ENCODE data around the gene ZC3H7A.
"Not testable (repeated sequence)": the region's sequence is repeated elsewhere in the genome, so short reads cannot be mapped to it uniquely, and the experiment has no call there.

ZC3H7A gene, protein sequence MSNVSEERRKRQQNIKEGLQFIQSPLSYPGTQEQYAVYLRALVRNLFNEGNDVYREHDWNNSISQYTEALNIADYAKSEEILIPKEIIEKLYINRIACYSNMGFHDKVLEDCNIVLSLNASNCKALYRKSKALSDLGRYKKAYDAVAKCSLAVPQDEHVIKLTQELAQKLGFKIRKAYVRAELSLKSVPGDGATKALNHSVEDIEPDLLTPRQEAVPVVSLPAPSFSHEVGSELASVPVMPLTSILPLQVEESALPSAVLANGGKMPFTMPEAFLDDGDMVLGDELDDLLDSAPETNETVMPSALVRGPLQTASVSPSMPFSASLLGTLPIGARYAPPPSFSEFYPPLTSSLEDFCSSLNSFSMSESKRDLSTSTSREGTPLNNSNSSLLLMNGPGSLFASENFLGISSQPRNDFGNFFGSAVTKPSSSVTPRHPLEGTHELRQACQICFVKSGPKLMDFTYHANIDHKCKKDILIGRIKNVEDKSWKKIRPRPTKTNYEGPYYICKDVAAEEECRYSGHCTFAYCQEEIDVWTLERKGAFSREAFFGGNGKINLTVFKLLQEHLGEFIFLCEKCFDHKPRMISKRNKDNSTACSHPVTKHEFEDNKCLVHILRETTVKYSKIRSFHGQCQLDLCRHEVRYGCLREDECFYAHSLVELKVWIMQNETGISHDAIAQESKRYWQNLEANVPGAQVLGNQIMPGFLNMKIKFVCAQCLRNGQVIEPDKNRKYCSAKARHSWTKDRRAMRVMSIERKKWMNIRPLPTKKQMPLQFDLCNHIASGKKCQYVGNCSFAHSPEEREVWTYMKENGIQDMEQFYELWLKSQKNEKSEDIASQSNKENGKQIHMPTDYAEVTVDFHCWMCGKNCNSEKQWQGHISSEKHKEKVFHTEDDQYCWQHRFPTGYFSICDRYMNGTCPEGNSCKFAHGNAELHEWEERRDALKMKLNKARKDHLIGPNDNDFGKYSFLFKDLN

DNA sequence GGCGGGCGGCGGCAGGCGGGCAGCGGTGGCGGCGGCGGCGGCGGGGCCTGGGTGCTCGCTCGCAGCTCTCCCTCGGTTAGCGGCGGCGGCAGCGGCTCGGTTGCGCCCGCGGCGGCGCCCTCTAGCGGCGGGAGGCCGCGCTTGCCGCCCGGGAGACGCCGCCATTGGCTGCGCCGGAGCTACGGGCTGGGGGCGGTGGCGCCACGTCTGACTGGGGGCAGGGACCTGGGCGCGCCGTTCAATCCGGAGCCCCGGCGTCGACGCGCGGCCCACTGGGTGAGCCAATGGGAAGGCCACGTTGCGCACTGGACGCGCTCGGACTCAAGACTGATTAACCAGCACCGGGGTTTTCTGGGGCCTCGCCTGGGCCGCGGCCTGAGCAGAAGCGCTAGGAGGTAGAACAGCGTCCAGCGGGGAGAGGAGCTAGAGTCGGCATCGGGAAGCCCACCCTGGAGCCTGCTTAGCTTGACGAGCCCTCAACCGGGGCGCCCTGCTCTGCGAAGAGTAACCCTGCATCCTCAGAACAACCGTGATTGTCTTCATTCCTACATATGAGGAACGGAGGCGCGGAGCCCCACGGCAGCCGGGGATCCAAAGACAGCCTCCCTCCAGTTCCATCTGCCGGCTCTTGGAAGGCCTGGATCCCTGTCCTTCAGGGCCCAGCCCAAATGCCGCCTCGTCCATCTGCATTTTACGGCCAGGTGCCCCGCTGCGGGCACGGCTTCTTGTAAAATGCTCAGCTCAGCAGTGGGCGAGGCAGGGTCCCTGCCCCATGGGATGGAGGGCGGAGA lies at the start of gene ZC3H7A:
Gene ZC3H7A, minus strand, starts transcription at position 93 of the 791 bp plus-strand sequence. CDS start 14,904 bp downstream, outside the sequence.
- Mint-ChIP-seq H3K27me3 (no peaks in the 10 kb centered on the region), H3K27ac (ENCODE audit: low read depth) (peak within 1 kb of the TSS; percentile 91), H3K9me3 (no peaks in the 10 kb centered on the region), H3K36me3 (ENCODE audit: insufficient read depth) (peaks cover 16% of the 10 kb centered on the region), H3K4me1 (peaks cover 60% of the 10 kb centered on the region), H3K4me3 (peak within 1 kb of the TSS; percentile 88)
- ATAC-seq (replicated peaks; ENCODE audit: extremely low read depth, poor library complexity, severe bottlenecking) (peak; percentile 97), DNase-seq (ENCODE audit: low spot score in 2 of 2) (peak; percentile 86 to 91)

DNA sequence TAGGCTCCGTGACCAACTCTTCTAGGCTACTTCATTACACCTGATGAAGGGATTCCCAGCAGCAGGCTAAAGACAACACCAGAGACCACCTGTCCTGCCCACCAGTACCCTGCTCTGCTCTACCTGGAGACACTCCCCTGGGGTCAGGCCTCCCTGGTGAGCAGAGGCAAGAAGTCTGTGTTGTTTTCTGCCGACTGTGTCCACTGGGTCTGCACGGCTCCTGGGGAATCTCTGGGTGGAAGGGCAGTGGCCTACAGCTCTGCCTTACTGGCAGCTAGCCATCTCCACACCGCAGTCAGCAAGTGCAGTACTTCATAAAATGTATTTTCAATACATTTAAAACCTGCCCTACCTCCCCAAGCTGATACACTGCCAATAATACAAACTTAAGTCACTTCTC lies 47.4 kb upstream of the ZC3H7A start:
- Mint-ChIP-seq H3K4me1 (peaks cover 6% of the 10 kb centered on the region), H3K4me3 (no peak overlapping the region), H3K27ac (ENCODE audit: low read depth) (no peak overlapping the region), H3K9me3 (no peaks in the 10 kb centered on the region), H3K36me3 (ENCODE audit: insufficient read depth) (peaks cover 79% of the 10 kb centered on the region), H3K27me3 (no peaks in the 10 kb centered on the region)
- DNase-seq (ENCODE audit: low spot score in 2 of 2) (no peak), ATAC-seq (replicated peaks; ENCODE audit: extremely low read depth, poor library complexity, severe bottlenecking) (no peak)

DNA sequence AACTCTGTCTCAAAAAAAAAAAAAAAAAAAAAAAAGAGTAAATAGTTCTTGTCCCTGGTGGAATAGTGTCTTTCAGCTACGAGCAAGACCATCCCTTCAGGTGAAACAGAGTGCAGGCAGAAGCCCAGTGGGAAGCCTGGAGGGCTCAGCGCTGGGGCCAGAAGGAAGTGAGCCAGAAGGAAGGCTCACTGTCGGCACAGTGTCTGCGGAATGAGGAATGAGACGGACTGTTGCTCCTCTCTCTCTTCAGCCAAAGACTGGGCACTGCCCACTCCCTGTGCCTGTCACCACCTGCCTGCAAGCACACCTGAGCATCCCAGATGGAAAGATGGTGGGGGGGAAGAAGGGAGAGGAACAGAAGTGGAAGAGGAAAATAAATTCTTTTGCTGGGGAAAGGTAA lies 46.8 kb upstream of the ZC3H7A start:
- no peak overlapping the region for H3K27ac Mint-ChIP-seq (ENCODE audit: low read depth)
- no peak overlapping the region for H3K4me3 Mint-ChIP-seq
- H3K27me3 Mint-ChIP-seq, result no peaks in the 10 kb centered on the region
- peaks cover 82% of the 10 kb centered on the region for H3K36me3 Mint-ChIP-seq (ENCODE audit: insufficient read depth)
- DNase-seq (ENCODE audit: low spot score in 2 of 2), result no peak
- ATAC-seq (replicated peaks; ENCODE audit: extremely low read depth, poor library complexity, severe bottlenecking), result no peak
- H3K9me3 Mint-ChIP-seq, result no peaks in the 10 kb centered on the region
- peaks cover 6% of the 10 kb centered on the region for H3K4me1 Mint-ChIP-seq

- H3K4me1 Mint-ChIP-seq, result peaks cover 6% of the 10 kb centered on the region
- H3K36me3 Mint-ChIP-seq (ENCODE audit: insufficient read depth), result peaks cover 82% of the 10 kb centered on the region
- no peaks in the 10 kb centered on the region for H3K27me3 Mint-ChIP-seq
- no peaks in the 10 kb centered on the region for H3K9me3 Mint-ChIP-seq
- no peak for DNase-seq (ENCODE audit: low spot score in 2 of 2)
- no peak for ATAC-seq (replicated peaks; ENCODE audit: extremely low read depth, poor library complexity, severe bottlenecking)
- no peak overlapping the region for H3K4me3 Mint-ChIP-seq
- no peak overlapping the region for H3K27ac Mint-ChIP-seq (ENCODE audit: low read depth)
These were observed 46.1 kb upstream of the ZC3H7A start for GRCh38 chr16:11843206-11843605.

DNA sequence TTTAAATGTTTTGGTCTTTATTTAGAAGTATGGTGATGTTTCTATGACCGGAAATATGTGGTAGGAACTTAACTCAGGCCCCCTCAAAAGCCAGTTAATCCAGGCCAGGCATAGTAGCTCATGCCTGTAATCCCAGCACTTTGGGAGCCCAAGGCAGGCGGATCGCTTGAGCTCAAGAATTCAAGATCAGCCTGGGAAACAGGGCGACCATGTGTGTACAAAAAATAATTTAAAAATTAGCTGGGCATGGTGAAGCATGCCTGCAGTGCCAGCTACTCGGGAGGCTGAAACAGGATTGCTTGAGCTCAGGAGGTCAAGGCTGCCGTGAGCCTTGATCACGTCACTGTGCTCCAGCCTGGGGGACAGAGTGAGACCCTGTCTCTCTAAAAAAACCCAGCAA lies 44.0 kb upstream of the ZC3H7A start:
- H3K27ac Mint-ChIP-seq (ENCODE audit: low read depth), result no peak overlapping the region
- H3K9me3 Mint-ChIP-seq, result no peaks in the 10 kb centered on the region
- ATAC-seq (replicated peaks; ENCODE audit: extremely low read depth, poor library complexity, severe bottlenecking) (no peak), DNase-seq (ENCODE audit: low spot score in 2 of 2) (no peak)
- H3K4me3 Mint-ChIP-seq, result no peak overlapping the region
- peaks cover 82% of the 10 kb centered on the region for H3K36me3 Mint-ChIP-seq (ENCODE audit: insufficient read depth)
- peaks cover 6% of the 10 kb centered on the region for H3K4me1 Mint-ChIP-seq
- no peaks in the 10 kb centered on the region for H3K27me3 Mint-ChIP-seq

DNA sequence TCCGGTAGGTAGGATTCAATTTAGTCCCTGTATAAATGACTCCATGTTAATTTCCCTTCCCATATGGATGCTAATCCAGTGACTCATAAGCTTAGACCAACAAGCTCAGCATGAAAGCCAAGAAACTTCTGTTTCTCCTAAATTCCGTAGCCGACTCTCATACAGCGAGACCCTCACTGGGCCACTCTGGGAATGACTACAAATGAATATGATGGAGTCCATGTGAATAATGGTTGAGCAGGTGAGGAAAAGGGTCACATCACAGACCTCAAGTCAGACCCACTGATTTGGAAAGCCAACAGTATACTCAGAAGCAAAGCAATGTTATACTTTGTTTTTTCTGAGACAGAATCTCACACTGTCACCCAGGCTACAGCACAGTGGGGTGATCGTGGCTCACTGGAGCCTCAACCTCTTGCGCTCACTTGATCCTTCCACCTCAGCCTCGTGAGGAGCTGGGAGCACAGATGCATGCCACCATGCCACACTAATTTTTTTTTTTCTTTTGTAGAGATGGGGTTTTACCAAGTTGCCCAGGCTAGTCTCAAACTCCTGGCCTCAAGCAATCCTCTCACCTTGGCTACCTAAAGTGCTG lies 39.7 kb upstream of the ZC3H7A start:
- no peak for ATAC-seq (replicated peaks; ENCODE audit: extremely low read depth, poor library complexity, severe bottlenecking)
- Mint-ChIP-seq H3K4me3 (no peak overlapping the region), H3K4me1 (no peaks in the 10 kb centered on the region), H3K27me3 (no peaks in the 10 kb centered on the region), H3K27ac (ENCODE audit: low read depth) (no peak overlapping the region), H3K36me3 (ENCODE audit: insufficient read depth) (peaks cover 52% of the 10 kb centered on the region), H3K9me3 (no peaks in the 10 kb centered on the region)
- no peak for DNase-seq (ENCODE audit: low spot score in 2 of 2)

DNA sequence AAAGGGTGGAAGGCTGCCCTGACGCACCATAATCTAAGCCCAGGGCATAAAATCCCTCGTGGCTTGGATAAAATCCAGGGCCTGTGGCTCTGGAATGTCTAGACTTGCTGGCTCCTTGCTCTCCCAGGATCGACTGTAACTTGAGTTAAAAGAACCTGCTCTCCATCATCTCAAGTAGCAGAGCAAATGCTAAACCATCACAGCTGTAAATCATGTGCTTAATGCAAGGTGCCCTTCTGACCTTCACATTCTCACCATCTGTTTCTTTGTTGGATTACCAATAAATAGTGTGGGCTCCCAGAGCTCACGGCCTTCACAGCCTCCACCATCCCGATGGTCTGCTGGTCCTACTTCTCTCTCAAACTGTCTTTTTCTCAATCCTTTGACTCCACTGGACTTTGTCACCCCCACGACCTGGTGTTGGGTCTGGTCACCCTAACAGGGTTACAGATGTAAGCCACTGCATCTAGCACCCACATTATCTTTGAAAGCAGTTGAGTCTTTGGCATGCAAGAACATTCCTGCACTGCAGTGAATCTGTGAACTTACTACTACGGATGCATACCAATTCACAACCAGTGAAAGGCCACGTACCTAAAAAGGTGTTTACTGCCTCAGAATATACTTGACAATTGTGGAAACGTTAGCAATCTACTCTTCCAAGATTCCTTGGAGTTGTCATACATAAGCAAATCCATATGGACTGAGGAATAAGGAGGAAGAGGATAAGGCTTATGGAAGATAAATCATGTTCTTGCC lies 39.0 kb upstream of the ZC3H7A start:
- ATAC-seq (replicated peaks; ENCODE audit: extremely low read depth, poor library complexity, severe bottlenecking) (no peak), DNase-seq (ENCODE audit: low spot score in 2 of 2) (no peak)
- peaks cover 45% of the 10 kb centered on the region for H3K36me3 Mint-ChIP-seq (ENCODE audit: insufficient read depth)
- no peaks in the 10 kb centered on the region for H3K9me3 Mint-ChIP-seq
- H3K27ac Mint-ChIP-seq (ENCODE audit: low read depth), result no peak overlapping the region
- H3K4me3 Mint-ChIP-seq, result no peak overlapping the region
- H3K27me3 Mint-ChIP-seq, result no peaks in the 10 kb centered on the region
- H3K4me1 Mint-ChIP-seq, result no peaks in the 10 kb centered on the region

GRCh38 chr16:11835309-11835708 lies 38.3 kb upstream of the ZC3H7A start:
- DNase-seq (ENCODE audit: low spot score in 2 of 2), result no peak
- Mint-ChIP-seq H3K4me3 (no peak overlapping the region), H3K36me3 (ENCODE audit: insufficient read depth) (peaks cover 39% of the 10 kb centered on the region), H3K27ac (ENCODE audit: low read depth) (no peak overlapping the region), H3K27me3 (no peaks in the 10 kb centered on the region), H3K4me1 (no peaks in the 10 kb centered on the region), H3K9me3 (no peaks in the 10 kb centered on the region)
- ATAC-seq (replicated peaks; ENCODE audit: extremely low read depth, poor library complexity, severe bottlenecking), result no peak

DNA sequence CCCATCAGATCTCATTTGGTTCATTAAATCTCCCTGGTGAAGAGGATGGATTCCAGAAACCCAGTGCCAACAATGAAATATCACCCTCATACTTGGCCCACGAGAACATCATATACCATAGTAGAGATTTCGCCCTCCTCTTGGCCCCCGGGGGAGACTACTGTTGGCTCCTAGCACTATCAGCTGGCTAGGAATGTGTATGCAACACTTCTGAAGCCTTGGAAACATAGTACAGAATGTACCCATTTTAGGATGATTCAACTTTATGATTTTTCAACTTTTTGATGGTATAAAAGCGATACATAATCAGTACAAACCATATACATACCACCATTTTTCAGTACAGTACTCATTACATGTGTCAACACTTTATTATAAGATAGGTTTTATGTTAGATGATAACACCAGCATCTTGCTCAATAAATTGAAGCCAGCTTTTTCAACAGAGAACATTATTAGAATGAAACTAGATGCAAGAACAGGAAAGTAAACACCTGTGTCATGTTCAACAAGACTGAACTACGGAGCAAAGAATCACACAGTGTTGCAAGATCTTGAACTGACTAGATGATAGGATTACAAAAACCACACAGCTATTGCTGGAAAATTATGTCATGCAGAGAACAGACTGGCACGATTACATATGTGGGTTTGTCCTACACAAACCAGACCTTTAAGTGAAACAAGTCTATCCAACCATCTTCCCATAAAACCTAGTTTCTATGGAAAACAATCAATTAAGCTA lies 37.1 kb upstream of the ZC3H7A start:
- no peak for ATAC-seq (replicated peaks; ENCODE audit: extremely low read depth, poor library complexity, severe bottlenecking)
- Mint-ChIP-seq H3K4me1 (no peaks in the 10 kb centered on the region), H3K27me3 (no peaks in the 10 kb centered on the region), H3K36me3 (ENCODE audit: insufficient read depth) (peaks cover 27% of the 10 kb centered on the region), H3K9me3 (no peaks in the 10 kb centered on the region), H3K27ac (ENCODE audit: low read depth) (no peak overlapping the region), H3K4me3 (no peak overlapping the region)
- no peak for DNase-seq (ENCODE audit: low spot score in 2 of 2)

DNA sequence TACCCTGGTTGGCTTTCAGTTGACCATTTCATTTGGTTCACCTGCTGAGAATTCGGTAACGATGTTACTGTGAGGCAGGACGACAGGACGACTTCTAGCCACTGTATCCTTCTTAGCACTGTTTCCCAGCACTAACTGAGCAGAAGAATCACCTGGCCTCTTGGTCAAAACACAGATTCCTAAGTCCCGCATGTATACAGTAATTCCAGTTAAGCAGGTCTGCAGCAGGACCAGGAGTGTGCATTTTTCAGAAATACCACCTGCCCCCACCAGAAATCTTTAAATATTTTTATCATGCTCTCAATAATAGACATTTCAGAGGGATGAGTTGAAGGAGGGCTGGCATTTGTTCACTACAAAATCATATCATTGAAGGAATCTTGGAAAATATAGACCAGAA lies 31.6 kb upstream of the ZC3H7A start:
- Mint-ChIP-seq H3K4me1 (no peaks in the 10 kb centered on the region), H3K36me3 (ENCODE audit: insufficient read depth) (no peaks in the 10 kb centered on the region), H3K4me3 (no peak overlapping the region), H3K27ac (ENCODE audit: low read depth) (no peak overlapping the region), H3K9me3 (no peaks in the 10 kb centered on the region), H3K27me3 (no peaks in the 10 kb centered on the region)
- DNase-seq (ENCODE audit: low spot score in 2 of 2), result no peak
- no peak for ATAC-seq (replicated peaks; ENCODE audit: extremely low read depth, poor library complexity, severe bottlenecking)

- ATAC-seq (replicated peaks; ENCODE audit: extremely low read depth, poor library complexity, severe bottlenecking); H3K27me3 Mint-ChIP-seq; H3K4me1 Mint-ChIP-seq; H3K27ac Mint-ChIP-seq (ENCODE audit: low read depth); H3K4me3 Mint-ChIP-seq; DNase-seq (ENCODE audit: low spot score in 2 of 2); H3K9me3 Mint-ChIP-seq; H3K36me3 Mint-ChIP-seq (ENCODE audit: insufficient read depth): not testable (repeated sequence)
These were observed 28.6 kb upstream of the ZC3H7A start for GRCh38 chr16:11825520-11826165.

All from central memory CD8-positive, alpha-beta T cell (primary cell).